Prostate gland (tissue), 2 donors: ENCODE measurements around the gene NOCT. TPM values are rescaled to one million over a fixed set of nuclear protein-coding genes. Genes with fewer than 3 reads are reported as not detected.
"Not testable (repeated sequence)": the region's sequence is repeated elsewhere in the genome, so short reads cannot be mapped to it uniquely, and the experiment has no call there.

Experiments used
- DNase-seq: peaks from one replicate; pipeline ENCODE4 v3.0.0-alpha.2; 2019; ENCODE audit warnings: low spot score
- H3K27ac ChIP-seq, 2 donors: fragments of 200-600 bp; sonication (generic); 2 replicates each; pipeline ENCODE4 v1.5.1; 2017 to 2019
- H3K27me3 ChIP-seq: fragments of 200-600 bp; sonication (generic); replicated peaks from 2 replicates; pipeline ENCODE4 v1.5.1; 2019; ENCODE audit not compliant: insufficient read depth
- H3K36me3 ChIP-seq, 2 donors: fragments of 200-600 bp; sonication (generic); 1 replicate in 1 of 2; 2 replicates in 1 of 2; pipeline versions ENCODE4 v1.5.1 to v1.8.1; 2017 to 2019
- H3K4me1 ChIP-seq: fragments of 200-600 bp; sonication (generic); replicated peaks from 2 replicates; pipeline ENCODE4 v1.5.1; 2019
- H3K4me3 ChIP-seq, 2 donors: fragments of 200-600 bp; sonication (generic); 2 replicates each; pipeline ENCODE4 v1.5.1; 2017 to 2019
- H3K9me3 ChIP-seq: fragments of 200-600 bp; sonication (generic); 2 replicates; pipeline ENCODE4 v1.5.1; 2017
- POLR2A ChIP-seq: fragments of 450-650 bp; IDR thresholded peaks from one replicate; pipeline ENCODE4 v1.6.1; 2016; ENCODE audit warnings: antibody characterized with exemption, mild to moderate bottlenecking
- POLR2AphosphoS5 ChIP-seq: sonication (generic); formaldehyde crosslinking; IDR thresholded peaks from one replicate; pipeline ENCODE4 v1.6.1; 2017; ENCODE audit warnings: antibody characterized with exemption
- WGBS: methylation state at CpG from one replicate; pipeline ENCODE4 v1.1.5; 2018; 5-methylcytosine and 5-hydroxymethylcytosine counted together
- intact Hi-C: fragments of 100-400 bp; cut with DNase I; formaldehyde crosslinking; loops from one replicate; pipeline ENCODE4 v1.14.2; 2022
- total RNA-seq, 2 donors: library from RNA; depleted of rRNA; stranded (reverse); fragments of >200 nt; gene quantifications; one replicate each; pipeline ENCODE4 v1.1.0, GENCODE V29; 2016
- TF ChIP-seq, protein P1 (sequence below), 4 experiments: fragments of 200-600 bp in 2 of 4; fragments of 450-650 bp in 2 of 4; sonication (generic) in 2 of 4; IDR thresholded peaks; 1 replicate in 3 of 4; 2 replicates in 1 of 4; pipeline ENCODE4 v1.5.1; 2016 to 2019; ENCODE audit warnings: antibody characterized with exemption in 4 of 4, mild to moderate bottlenecking in 2 of 4, moderate library complexity in 2 of 4

Gene NOCT
- total RNA-seq, 2 donors from 2014 or later, result 1.2 to 11.4 TPM

GRCh38 chr4:138996090-138996489, 19.5 kb upstream of the NOCT start:
- WGBS, result 56% methylated on average over 6 of the region's 6 CpGs
- H3K4me3 ChIP-seq, result no peak overlapping the region
- H3K9me3 ChIP-seq, result no peaks in the 10 kb centered on the region
- no peaks in the 10 kb centered on the region for H3K36me3 ChIP-seq
- no peak overlapping the region for H3K27ac ChIP-seq
- TF ChIP-seq POLR2AphosphoS5, result no peak
- no peak for TF ChIP-seq POLR2A
- TF ChIP-seq, protein P1, sequence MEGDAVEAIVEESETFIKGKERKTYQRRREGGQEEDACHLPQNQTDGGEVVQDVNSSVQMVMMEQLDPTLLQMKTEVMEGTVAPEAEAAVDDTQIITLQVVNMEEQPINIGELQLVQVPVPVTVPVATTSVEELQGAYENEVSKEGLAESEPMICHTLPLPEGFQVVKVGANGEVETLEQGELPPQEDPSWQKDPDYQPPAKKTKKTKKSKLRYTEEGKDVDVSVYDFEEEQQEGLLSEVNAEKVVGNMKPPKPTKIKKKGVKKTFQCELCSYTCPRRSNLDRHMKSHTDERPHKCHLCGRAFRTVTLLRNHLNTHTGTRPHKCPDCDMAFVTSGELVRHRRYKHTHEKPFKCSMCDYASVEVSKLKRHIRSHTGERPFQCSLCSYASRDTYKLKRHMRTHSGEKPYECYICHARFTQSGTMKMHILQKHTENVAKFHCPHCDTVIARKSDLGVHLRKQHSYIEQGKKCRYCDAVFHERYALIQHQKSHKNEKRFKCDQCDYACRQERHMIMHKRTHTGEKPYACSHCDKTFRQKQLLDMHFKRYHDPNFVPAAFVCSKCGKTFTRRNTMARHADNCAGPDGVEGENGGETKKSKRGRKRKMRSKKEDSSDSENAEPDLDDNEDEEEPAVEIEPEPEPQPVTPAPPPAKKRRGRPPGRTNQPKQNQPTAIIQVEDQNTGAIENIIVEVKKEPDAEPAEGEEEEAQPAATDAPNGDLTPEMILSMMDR (IDR thresholded peaks at IDR 0.05), result no peak
- no peaks in the 10 kb centered on the region for H3K27me3 ChIP-seq
- H3K4me1 ChIP-seq, result no peaks in the 10 kb centered on the region
- no peak for DNase-seq
- intact Hi-C loops, result no loop called here

- H3K4me3 ChIP-seq, result no peak overlapping the region
- TF ChIP-seq, protein P1 (IDR thresholded peaks at IDR 0.05), result no peak
- no peak for TF ChIP-seq POLR2AphosphoS5
- TF ChIP-seq POLR2A, result no peak
- no peak for DNase-seq
- H3K9me3 ChIP-seq, result no peaks in the 10 kb centered on the region
- no peak overlapping the region for H3K27ac ChIP-seq
- no peaks in the 10 kb centered on the region for H3K27me3 ChIP-seq
- intact Hi-C loops, result no loop called here
- no peaks in the 10 kb centered on the region for H3K4me1 ChIP-seq
- WGBS, result 87% methylated on average over 6 of the region's 6 CpGs
- no peaks in the 10 kb centered on the region for H3K36me3 ChIP-seq
Measured at GRCh38 chr4:138999666-139000065, 15.9 kb upstream of the NOCT start.

DNA sequence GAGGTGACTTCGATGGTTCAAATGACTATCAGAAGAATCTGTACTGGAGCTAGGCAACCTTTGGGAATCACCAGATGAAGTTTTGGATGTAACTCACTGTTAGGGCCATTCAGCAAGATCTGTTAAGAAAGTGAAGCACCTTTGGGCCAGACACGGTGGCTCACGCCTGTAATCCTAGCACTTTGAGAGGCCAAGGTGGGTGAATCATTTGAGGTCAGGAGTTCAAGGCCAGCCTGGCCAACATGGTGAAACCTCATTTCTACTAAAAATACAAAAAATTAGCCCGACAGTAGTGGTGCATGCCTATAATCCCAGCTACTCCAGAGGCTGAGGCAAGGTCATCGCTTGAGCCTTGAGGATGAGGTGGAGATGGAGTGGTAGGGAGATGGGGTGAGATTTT, 15.4 kb upstream of the NOCT start:
- H3K4me1 ChIP-seq, H3K27me3 ChIP-seq, H3K27ac ChIP-seq, H3K36me3 ChIP-seq, DNase-seq, H3K4me3 ChIP-seq, intact Hi-C loops, H3K9me3 ChIP-seq: not testable (repeated sequence)
- 90% methylated on average over 5 of the region's 5 CpGs for WGBS

DNA sequence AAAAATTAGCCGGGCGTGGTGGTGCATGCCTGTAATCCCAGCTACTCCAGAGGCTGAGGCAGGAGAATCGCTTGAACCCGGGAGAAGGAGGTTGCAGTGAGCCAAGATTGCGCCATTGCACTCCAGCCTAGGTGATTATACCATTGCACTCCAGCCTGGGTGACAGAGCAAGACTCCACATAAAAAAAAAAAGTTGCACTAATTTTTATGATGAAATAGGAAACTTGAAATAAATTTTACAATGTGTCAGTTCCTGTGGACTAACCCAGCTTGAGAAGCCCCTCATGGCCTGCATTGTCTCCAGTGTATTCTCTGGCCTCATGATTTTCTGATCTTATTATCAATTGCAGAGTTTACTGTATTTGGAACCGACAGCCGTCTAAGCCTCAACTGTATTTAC, 14.2 kb upstream of the NOCT start:
- DNase-seq, H3K4me1 ChIP-seq, H3K9me3 ChIP-seq, intact Hi-C loops, H3K27ac ChIP-seq, H3K27me3 ChIP-seq, H3K36me3 ChIP-seq, H3K4me3 ChIP-seq: not testable (repeated sequence)
- whole genome bisulfite sequencing, result 87% methylated on average over 7 of the region's 7 CpGs

GRCh38 chr4:139003668-139004067, 11.9 kb upstream of the NOCT start:
- H3K9me3 ChIP-seq, H3K36me3 ChIP-seq, intact Hi-C loops, H3K27ac ChIP-seq, DNase-seq, H3K4me3 ChIP-seq, H3K27me3 ChIP-seq, H3K4me1 ChIP-seq: not testable (repeated sequence)
- over 99% methylated on average over 4 of the region's 4 CpGs for WGBS

GRCh38 chr4:139005774-139006173, 9.8 kb upstream of the NOCT start:
- no peaks in the 10 kb centered on the region for H3K9me3 ChIP-seq
- DNase-seq, result no peak
- 91% methylated on average over 5 of the region's 5 CpGs for WGBS
- intact Hi-C loops, result no loop called here
- TF ChIP-seq, protein P1 (IDR thresholded peaks at IDR 0.05), result no peak
- no peak for TF ChIP-seq POLR2A
- TF ChIP-seq POLR2AphosphoS5, result no peak
- H3K36me3 ChIP-seq, result no peaks in the 10 kb centered on the region
- H3K4me1 ChIP-seq, result no peaks in the 10 kb centered on the region
- H3K27me3 ChIP-seq, result no peaks in the 10 kb centered on the region
- H3K4me3 ChIP-seq, result no peak overlapping the region
- no peak overlapping the region for H3K27ac ChIP-seq
